SK-N-SH (cell line): Measurements from ENCODE around the gene KIF5C. TPM values are rescaled to one million over a fixed set of nuclear protein-coding genes. Genes with fewer than 3 reads are reported as not detected.

ENCODE experiments used
- CTCF ChIA-PET: fragments of 300-600, 350-600 bp; formaldehyde crosslinking; extraction: SDS; loops from one replicate; lab custom pipeline; 2021; lab: Yijun Ruan, JAX
- POLR2A ChIA-PET: fragments of 350-600 bp; sonication (Branson Sonifier 250); formaldehyde crosslinking; extraction: SDS; loops from one replicate; lab custom pipeline; 2020; ENCODE audit warnings: antibody characterized with exemption, inconsistent platforms; lab: Yijun Ruan, JAX
- DNase-seq: peaks from one replicate; pipeline ENCODE4 v3.0.0; 2012
- H2AFZ ChIP-seq: fragments of 200-600 bp; sonication (generic); 2 replicates; pipeline ENCODE4 v1.8.1; 2016; ENCODE audit warnings: antibody characterized with exemption, mild to moderate bottlenecking, low read depth
- H3F3A ChIP-seq: fragments of 200-600 bp; sonication (generic); replicated peaks from 2 replicates; pipeline ENCODE3; 2016; ENCODE audit warnings: antibody characterized with exemption, mild to moderate bottlenecking; ENCODE audit not compliant: insufficient read depth
- H3K27ac ChIP-seq, 2 experiments: fragments of 200-500 bp in 1 of 2; fragments of 200-600 bp in 1 of 2; sonication (Bioruptor generic) in 1 of 2; sonication (generic), shearing (Covaris generic) in 1 of 2; 2 replicates each; pipeline versions ENCODE4 v1.5.1 to v1.6.1; 2014 to 2016; ENCODE audit warnings: low read depth in 2 of 2, inconsistent platforms in 1 of 2, low read length in 1 of 2, mild to moderate bottlenecking in 1 of 2, mixed read lengths in 1 of 2
- H3K27me3 ChIP-seq: fragments of 200-600 bp; sonication (generic), shearing (Covaris generic); 2 replicates; pipeline ENCODE4 v1.6.1; 2016; ENCODE audit warnings: mixed run types; ENCODE audit not compliant: insufficient read depth
- H3K36me3 ChIP-seq, 2 experiments: fragments of 200-500 bp in 1 of 2; fragments of 200-600 bp in 1 of 2; sonication (Bioruptor generic) in 1 of 2; sonication (generic) in 1 of 2; replicated peaks in 1 of 2; 2 replicates each; pipeline versions ENCODE3 to v1.5.1; 2014 to 2016; ENCODE audit warnings: low read length in 1 of 2, mild to moderate bottlenecking in 1 of 2; ENCODE audit not compliant: insufficient read depth in 2 of 2, control insufficient read depth in 1 of 2
- H3K4me1 ChIP-seq, 2 experiments: fragments of 200-500 bp in 1 of 2; fragments of 200-600 bp in 1 of 2; sonication (Bioruptor generic) in 1 of 2; sonication (generic), shearing (Covaris generic) in 1 of 2; 2 replicates each; pipeline versions ENCODE4 v1.5.1 to v1.6.1; 2014 to 2016; ENCODE audit warnings: low read depth in 1 of 2, low read length in 1 of 2, mixed run types in 1 of 2; ENCODE audit not compliant: insufficient read depth in 2 of 2, control insufficient read depth in 1 of 2
- H3K4me2 ChIP-seq: fragments of 200-600 bp; sonication (generic), shearing (Covaris generic); 2 replicates; pipeline ENCODE4 v1.6.1; 2017; ENCODE audit warnings: mixed run types
- H3K4me3 ChIP-seq, 2 experiments: fragments of 200-500 bp in 1 of 2; fragments of 200-600 bp in 1 of 2; sonication (Bioruptor generic) in 1 of 2; sonication (generic), shearing (Covaris generic) in 1 of 2; 2 replicates each; pipeline versions ENCODE4 v1.5.1 to v1.8.1; 2014 to 2016; ENCODE audit warnings: low read depth in 2 of 2, inconsistent platforms in 1 of 2, low read length in 1 of 2, mild to moderate bottlenecking in 1 of 2, mixed read lengths in 1 of 2, moderate library complexity in 1 of 2
- H3K79me2 ChIP-seq: fragments of 200-600 bp; sonication (generic); 2 replicates; pipeline ENCODE4 v1.8.1; 2017; ENCODE audit warnings: mild to moderate bottlenecking; ENCODE audit not compliant: insufficient read depth
- H3K9ac ChIP-seq: fragments of 200-600 bp; sonication (generic); 2 replicates; pipeline ENCODE4 v1.6.1; 2017; ENCODE audit warnings: mixed run types
- H3K9me2 ChIP-seq: fragments of 200-600 bp; sonication (generic); 2 replicates; pipeline ENCODE4 v1.6.1; 2017; ENCODE audit warnings: mixed run types
- H3K9me3 ChIP-seq: fragments of 200-600 bp; sonication (generic); 2 replicates; pipeline ENCODE4 v1.6.1; 2017; ENCODE audit warnings: mixed run types, mild to moderate bottlenecking, moderate library complexity
- H4K20me1 ChIP-seq: fragments of 200-600 bp; sonication (generic); 2 replicates; pipeline ENCODE4 v1.6.1; 2017; ENCODE audit warnings: mild to moderate bottlenecking, mixed run types; ENCODE audit not compliant: insufficient read depth
- CHD2 ChIP-seq: fragments of 150-350 bp; IDR thresholded peaks from 2 replicates; pipeline ENCODE4 v1.6.1; 2018; ENCODE audit warnings: low read length; ENCODE audit not compliant: partially characterized antibody
- IRF3 ChIP-seq: fragments of 150-350 bp; IDR thresholded peaks from 2 replicates; pipeline ENCODE4 v1.6.1; 2016; ENCODE audit warnings: mild to moderate bottlenecking, low read depth, low read length
- JUND ChIP-seq: IDR thresholded peaks from 2 replicates; pipeline ENCODE4 v1.4.0; 2012
- MXI1 ChIP-seq: IDR thresholded peaks from 2 replicates; pipeline ENCODE4 v1.6.1; 2012; ENCODE audit warnings: mild to moderate bottlenecking, low read depth, low read length, improper control_type of control experiment
- RAD21 ChIP-seq: IDR thresholded peaks from 2 replicates; pipeline ENCODE4 v1.6.1; 2012; ENCODE audit warnings: mild to moderate bottlenecking, low read length
- RXRA ChIP-seq: IDR thresholded peaks from 2 replicates; pipeline ENCODE4 v1.4.0; 2012; ENCODE audit warnings: low read depth, mild to moderate bottlenecking, borderline replicate concordance
- SIN3A ChIP-seq: IDR thresholded peaks from 2 replicates; pipeline ENCODE4 v1.6.1; 2012; ENCODE audit warnings: low read depth, mild to moderate bottlenecking, low read length, moderate library complexity, borderline replicate concordance
- SMC3 ChIP-seq: IDR thresholded peaks from 2 replicates; pipeline ENCODE4 v1.6.1; 2012; ENCODE audit warnings: low read depth, low read length, improper control_type of control experiment
- USF2 ChIP-seq: fragments of 150-350 bp; IDR thresholded peaks from 2 replicates; pipeline ENCODE4 v1.6.1; 2017; ENCODE audit warnings: antibody characterized with exemption, low read length, low read depth, borderline replicate concordance
- WGBS: methylation state at CpG from one replicate; pipeline ENCODE4 v1.1.6; 2017; ENCODE audit warnings: low lambda C conversion rate; 5-methylcytosine and 5-hydroxymethylcytosine counted together
- polyA plus RNA-seq, 3 experiments: library from polyadenylated mRNA; depleted of rRNA; stranded (reverse); fragments of >200 nt; gene quantifications; 2 replicates each; pipeline ENCODE4 v1.2.3, GENCODE V29; 2012
- TF ChIP-seq, protein P1 (sequence below): IDR thresholded peaks from 2 replicates; pipeline ENCODE4; 2012
- TF ChIP-seq, protein P2 (sequence below): IDR thresholded peaks from 2 replicates; pipeline ENCODE4 v1.4.0; 2012; ENCODE audit warnings: low read depth

Gene KIF5C
- polyA plus RNA-seq, 1 of the 3 experiments (the other 2 are of a cell fraction): 3.9 TPM

GRCh38 chr2:149034406-149034805 lies 159.4 kb downstream of the KIF5C start:
- Histone ChIP-seq H3K79me2 (no peaks in the 10 kb centered on the region; the same call in 1 of the 2 replicates), H2AFZ (no peak overlapping the region), H3K9me2 (no peaks in the 10 kb centered on the region), H3K4me3 (no peak overlapping the region), H3K9me3 (no peaks in the 10 kb centered on the region), H3K9ac (no peak overlapping the region), H3K4me1 (peaks cover 0 to 7% of the 10 kb centered on the region in 2 experiments; a peak in 1 of 4 replicates), H3K36me3 (no peaks in the 10 kb centered on the region), H4K20me1 (no peaks in the 10 kb centered on the region), H3K27ac (no peak overlapping the region), H3K4me2 (no peak overlapping the region), H3F3A (no peaks in the 10 kb centered on the region), H3K27me3 (no peaks in the 10 kb centered on the region)
- 86% methylated on average over 3 of the region's 6 CpGs for WGBS
- DNase-seq: no peak
- ChIA-PET CTCF (interaction anchor here (0.8 to 1.4 kb wide), 3 partner anchors 17 to 527 kb away, joined by 3 to 5 read pairs (median 3); no protein-coding TSS in a partner anchor), POLR2A (no interaction called here)
- TF ChIP-seq USF2 (no peak), JUND (no peak), RAD21 (no peak), SIN3A (no peak)

GRCh38 chr2:149036507-149037293 lies 161.7 kb downstream of the KIF5C start:
- ChIA-PET CTCF (interaction anchor here (1.1 to 3.9 kb wide), 4 partner anchors 9 to 537 kb away, joined by 3 to 29 read pairs (median 6); no protein-coding TSS in a partner anchor), POLR2A (no interaction called here)
- WGBS: 80% methylated on average over 4 of the region's 4 CpGs

DNA sequence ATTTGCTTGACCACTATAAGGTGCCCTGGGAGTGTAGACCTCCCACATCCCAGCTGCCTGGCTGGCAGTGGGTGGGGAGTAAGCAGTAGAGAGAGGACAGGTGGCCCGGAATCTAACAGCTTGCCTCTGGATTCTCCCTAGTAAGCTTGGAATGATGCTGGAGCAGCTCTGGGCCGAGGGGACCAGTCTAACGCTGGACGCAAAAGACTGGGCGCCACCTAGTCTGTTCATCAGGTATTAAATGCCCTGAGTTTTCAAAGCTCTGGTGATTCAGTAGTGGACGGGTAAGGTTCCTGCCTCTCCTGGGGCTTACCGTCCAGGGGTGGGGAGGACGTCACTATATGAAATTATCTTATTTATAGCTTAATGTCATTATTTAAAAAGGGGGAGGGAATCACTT lies 162.8 kb downstream of the KIF5C start:
- Histone ChIP-seq H3F3A (no peaks in the 10 kb centered on the region), H3K4me3 (peak overlapping the region in 1 of 2 experiments; percentile 63; a peak in 2 of 4 replicates), H3K9me2 (no peaks in the 10 kb centered on the region)
- POLR2A ChIA-PET: no interaction called here
- TF ChIP-seq MXI1: no peak
- no peak for TF ChIP-seq CHD2
- TF ChIP-seq SMC3: no peak
- TF ChIP-seq, protein P1, sequence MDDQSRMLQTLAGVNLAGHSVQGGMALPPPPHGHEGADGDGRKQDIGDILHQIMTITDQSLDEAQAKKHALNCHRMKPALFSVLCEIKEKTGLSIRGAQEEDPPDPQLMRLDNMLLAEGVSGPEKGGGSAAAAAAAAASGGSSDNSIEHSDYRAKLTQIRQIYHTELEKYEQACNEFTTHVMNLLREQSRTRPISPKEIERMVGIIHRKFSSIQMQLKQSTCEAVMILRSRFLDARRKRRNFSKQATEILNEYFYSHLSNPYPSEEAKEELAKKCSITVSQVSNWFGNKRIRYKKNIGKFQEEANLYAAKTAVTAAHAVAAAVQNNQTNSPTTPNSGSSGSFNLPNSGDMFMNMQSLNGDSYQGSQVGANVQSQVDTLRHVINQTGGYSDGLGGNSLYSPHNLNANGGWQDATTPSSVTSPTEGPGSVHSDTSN: no peak
- no peak for TF ChIP-seq JUND
- no peak for TF ChIP-seq IRF3
- TF ChIP-seq, all 33 proteins: peak for 0
- H3K4me1 ChIP-seq: peaks cover 0 to 7% of the 10 kb centered on the region in 2 experiments; a peak in 1 of 4 replicates
- no peak overlapping the region; the same call in 1 of the 2 replicates for H2AFZ ChIP-seq
- WGBS: 94% methylated on average over 7 of the region's 8 CpGs
- H3K79me2 ChIP-seq: no peaks in the 10 kb centered on the region; the same call in 1 of the 2 replicates
- peak overlapping the region; percentile 80; the same call in 1 of the 2 replicates for H3K4me2 ChIP-seq
- H3K27ac ChIP-seq: no peak overlapping the region
- CTCF ChIA-PET: interaction anchor here (1.0 to 3.9 kb wide), 11 partner anchors 10 to 536 kb away, joined by 3 to 29 read pairs (median 5); partner anchors contain the start of gene LYPD6
- H3K27me3 ChIP-seq: no peaks in the 10 kb centered on the region
- H3K9me3 ChIP-seq: no peaks in the 10 kb centered on the region
- H3K36me3 ChIP-seq: no peaks in the 10 kb centered on the region
- no peaks in the 10 kb centered on the region for H4K20me1 ChIP-seq
- peak; percentile 36 for DNase-seq
- no peak overlapping the region for H3K9ac ChIP-seq

More at GRCh38 chr2:149036507-149037293, 161.7 kb downstream of the KIF5C start:
- no peaks in the 10 kb centered on the region for H4K20me1 ChIP-seq
- no peak for TF ChIP-seq RXRA
- no peak for TF ChIP-seq MXI1
- TF ChIP-seq, protein P2, sequence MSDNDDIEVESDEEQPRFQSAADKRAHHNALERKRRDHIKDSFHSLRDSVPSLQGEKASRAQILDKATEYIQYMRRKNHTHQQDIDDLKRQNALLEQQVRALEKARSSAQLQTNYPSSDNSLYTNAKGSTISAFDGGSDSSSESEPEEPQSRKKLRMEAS: no peak
- H3K36me3 ChIP-seq: no peaks in the 10 kb centered on the region
- no peaks in the 10 kb centered on the region for H3K9me3 ChIP-seq
- H2AFZ ChIP-seq: no peak overlapping the region
- no peak overlapping the region for H3K4me3 ChIP-seq
- no peak overlapping the region for H3K4me2 ChIP-seq
- DNase-seq: no peak
- H3K27me3 ChIP-seq: no peaks in the 10 kb centered on the region
- H3K9me2 ChIP-seq: no peaks in the 10 kb centered on the region
- H3K9ac ChIP-seq: no peak overlapping the region
- H3K4me1 ChIP-seq: peaks cover 0 to 7% of the 10 kb centered on the region in 2 experiments; a peak in 1 of 4 replicates
- H3K27ac ChIP-seq: no peak overlapping the region
- no peaks in the 10 kb centered on the region for H3F3A ChIP-seq
- no peaks in the 10 kb centered on the region; the same call in 1 of the 2 replicates for H3K79me2 ChIP-seq
